H1 (cell line): ENCODE measurements around the gene MUC2. TPM values are rescaled to one million over a fixed set of nuclear protein-coding genes. Genes with fewer than 3 reads are reported as not detected.

Source experiments
- CTCF ChIA-PET: fragments of 300-600 bp; sonication (Branson Sonifier 250); formaldehyde crosslinking; loops from one replicate; lab custom pipeline; 2021; ENCODE audit not compliant: partially characterized antibody; lab: Charles Lee
- POLR2A ChIA-PET: fragments of 300-600 bp; sonication (Branson Sonifier 250); formaldehyde crosslinking; loops from one replicate; lab custom pipeline; 2021; ENCODE audit warnings: inconsistent platforms; ENCODE audit not compliant: partially characterized antibody; lab: Charles Lee
- DNase-seq, 2 experiments: peaks; one replicate each; pipeline versions ENCODE4 v3.0.0 to v3.0.0-alpha.2; 2010 to 2022; ENCODE audit warnings: low spot score in 2 of 2, low read depth in 1 of 2, mixed read lengths in 1 of 2
- FAIRE-seq: peaks from 2 replicates; lab custom pipeline; 2011; peaks lifted over from hg19 to GRCh38; lab: Jason Lieb, UNC
- H2AFZ ChIP-seq: 2 replicates; pipeline ENCODE4 v1.8.1; 2012; ENCODE audit warnings: low read length, inconsistent platforms
- H2AK5ac ChIP-seq: 2 replicates; pipeline ENCODE4 v1.6.1; 2013; ENCODE audit warnings: low read depth, low read length
- H2BK120ac ChIP-seq: replicated peaks from 2 replicates; pipeline ENCODE3; 2013; ENCODE audit warnings: low read depth, low read length, inconsistent platforms
- H2BK12ac ChIP-seq: 2 replicates; pipeline ENCODE4 v1.6.1; 2013; ENCODE audit warnings: low read depth, low read length
- H2BK15ac ChIP-seq: 2 replicates; pipeline ENCODE4 v1.6.1; 2013; ENCODE audit warnings: low read length
- H2BK20ac ChIP-seq: 2 replicates; pipeline ENCODE4 v1.6.1; 2013; ENCODE audit warnings: low read length
- H2BK5ac ChIP-seq: 2 replicates; pipeline ENCODE4 v1.6.1; 2013; ENCODE audit warnings: low read depth, low read length
- H3K14ac ChIP-seq: 2 replicates; pipeline ENCODE4 v1.6.1; 2013; ENCODE audit warnings: inconsistent platforms; ENCODE audit not compliant: insufficient read length
- H3K18ac ChIP-seq: 2 replicates; pipeline ENCODE4 v1.6.1; 2013; ENCODE audit warnings: low read length; ENCODE audit errors: extremely low read depth
- H3K23ac ChIP-seq: 2 replicates; pipeline ENCODE4 v1.6.1; 2013; ENCODE audit warnings: inconsistent platforms; ENCODE audit not compliant: insufficient read length
- H3K23me2 ChIP-seq: 2 replicates; pipeline ENCODE4 v1.6.1; 2013; ENCODE audit warnings: low read depth, low read length
- H3K27ac ChIP-seq: 2 replicates; pipeline ENCODE4 v1.6.1; 2011; ENCODE audit warnings: low read depth, low read length, inconsistent platforms
- H3K27me3 ChIP-seq, 4 experiments: replicated peaks in 1 of 4; 1 replicate in 1 of 4; 2 replicates in 3 of 4; pipeline versions ENCODE4 v1.6.1 to v1.8.1; 2011 to 2013; ENCODE audit warnings: low read length in 3 of 4, mild to moderate bottlenecking in 3 of 4, inconsistent platforms in 2 of 4, mixed read lengths in 2 of 4, moderate library complexity in 1 of 4; ENCODE audit not compliant: control insufficient read depth in 3 of 4, insufficient read depth in 3 of 4; ENCODE audit errors: extremely low read depth in 1 of 4
- H3K36me3 ChIP-seq, 4 experiments: 2 replicates each; pipeline versions ENCODE4 v1.6.1 to v1.8.1; 2011 to 2013; ENCODE audit warnings: mild to moderate bottlenecking in 4 of 4, low read length in 3 of 4, moderate library complexity in 2 of 4, control low read depth in 1 of 4, inconsistent platforms in 1 of 4; ENCODE audit not compliant: insufficient read depth in 4 of 4, control insufficient read depth in 2 of 4
- H3K4ac ChIP-seq: replicated peaks from 2 replicates; pipeline ENCODE3; 2013; ENCODE audit warnings: low read length, low read depth, mixed read lengths, inconsistent platforms; ENCODE audit not compliant: insufficient read length
- H3K4me1 ChIP-seq, 4 experiments: replicated peaks in 1 of 4; 1 replicate in 1 of 4; 2 replicates in 3 of 4; pipeline versions ENCODE4 v1.6.1 to v1.8.1; 2011 to 2013; ENCODE audit warnings: low read length in 3 of 4, inconsistent platforms in 2 of 4, mixed read lengths in 1 of 4; ENCODE audit not compliant: insufficient read depth in 4 of 4, control insufficient read depth in 3 of 4
- H3K4me2 ChIP-seq, 2 experiments: 2 replicates each; pipeline versions ENCODE4 v1.6.1 to v1.8.1; 2011 to 2013; ENCODE audit warnings: low read depth in 2 of 2, low read length in 2 of 2, control low read depth in 1 of 2, inconsistent platforms in 1 of 2, mild to moderate bottlenecking in 1 of 2; ENCODE audit not compliant: insufficient read depth in 1 of 2
- H3K4me3 ChIP-seq, 4 experiments: fragments of 200-600, 300-600 bp in 1 of 4; sonication (generic), shearing (Covaris generic), sonication (Bioruptor Twin) in 1 of 4; 2 replicates each; pipeline versions ENCODE4 v1.5.1 to v1.8.1; 2011 to 2016; ENCODE audit warnings: low read length in 4 of 4, low read depth in 3 of 4, control low read depth in 2 of 4, inconsistent platforms in 2 of 4, mild to moderate bottlenecking in 2 of 4, mixed read lengths in 1 of 4, moderate library complexity in 1 of 4; ENCODE audit not compliant: insufficient read depth in 2 of 4; ENCODE audit errors: extremely low read depth in 1 of 4
- H3K56ac ChIP-seq: replicated peaks from 2 replicates; pipeline ENCODE3; 2013; ENCODE audit warnings: low read depth, mild to moderate bottlenecking, mixed read lengths, low read length, inconsistent platforms; ENCODE audit not compliant: insufficient read length
- H3K79me1 ChIP-seq: 2 replicates; pipeline ENCODE4 v1.6.1; 2013; ENCODE audit warnings: low read depth, low read length, control low read depth
- H3K79me2 ChIP-seq, 2 experiments: 2 replicates each; pipeline versions ENCODE4 v1.6.1 to v1.8.1; 2012 to 2013; ENCODE audit warnings: low read length in 2 of 2, mild to moderate bottlenecking in 2 of 2, inconsistent platforms in 1 of 2; ENCODE audit not compliant: insufficient read depth in 2 of 2, control insufficient read depth in 1 of 2
- H3K9ac ChIP-seq, 4 experiments: replicated peaks in 1 of 4; 1 replicate in 1 of 4; 2 replicates in 3 of 4; pipeline versions ENCODE4 v1.6.1 to v1.8.1; 2011 to 2013; ENCODE audit warnings: low read depth in 3 of 4, low read length in 3 of 4, control low read depth in 2 of 4, mild to moderate bottlenecking in 2 of 4, moderate library complexity in 2 of 4, inconsistent platforms in 1 of 4; ENCODE audit errors: extremely low read depth in 1 of 4
- H3K9me3 ChIP-seq, 2 experiments: 2 replicates each; pipeline versions ENCODE4 v1.6.1 to v1.8.1; 2012 to 2013; ENCODE audit warnings: mild to moderate bottlenecking in 2 of 2, moderate library complexity in 2 of 2, control low read depth in 1 of 2, inconsistent platforms in 1 of 2, low read depth in 1 of 2, low read length in 1 of 2, mixed read lengths in 1 of 2; ENCODE audit not compliant: insufficient read depth in 2 of 2
- H4K20me1 ChIP-seq, 2 experiments: replicated peaks in 1 of 2; 2 replicates each; pipeline versions ENCODE3 to v1.8.1; 2011 to 2013; ENCODE audit warnings: inconsistent platforms in 2 of 2, low read length in 2 of 2, mild to moderate bottlenecking in 1 of 2; ENCODE audit not compliant: insufficient read depth in 2 of 2, control insufficient read depth in 1 of 2
- H4K5ac ChIP-seq: 2 replicates; pipeline ENCODE4 v1.6.1; 2013; ENCODE audit warnings: low read length, low read depth, mixed read lengths, inconsistent platforms; ENCODE audit not compliant: insufficient read length
- H4K8ac ChIP-seq: 2 replicates; pipeline ENCODE4 v1.8.0; 2013; ENCODE audit warnings: mild to moderate bottlenecking, moderate library complexity, low read length, inconsistent platforms; ENCODE audit not compliant: insufficient read depth; ENCODE audit errors: extremely low read depth
- H4K91ac ChIP-seq: replicated peaks from 2 replicates; pipeline ENCODE3; 2013; ENCODE audit warnings: low read length, mixed read lengths, inconsistent platforms; ENCODE audit not compliant: insufficient read length
- BCL11A ChIP-seq, 2 experiments: IDR thresholded peaks; one replicate each; pipeline ENCODE4 v1.6.1; 2011; ENCODE audit warnings: low read depth in 2 of 2, low read length in 2 of 2, mild to moderate bottlenecking in 2 of 2
- EZH2 ChIP-seq: fragments of 200-600 bp; sonication (generic); IDR thresholded peaks from 2 replicates; pipeline ENCODE4 v1.7.1; 2012; ENCODE audit warnings: low read depth, mild to moderate bottlenecking, moderate library complexity, low read length, inconsistent platforms; ENCODE audit not compliant: severe bottlenecking
- SP1 ChIP-seq: IDR thresholded peaks from 2 replicates; pipeline ENCODE4 v1.6.1; 2011; ENCODE audit warnings: low read depth, low read length
- TBP ChIP-seq: IDR thresholded peaks from 2 replicates; pipeline ENCODE4 v1.6.1; 2011; ENCODE audit warnings: low read depth, low read length, improper control_type of control experiment
- WGBS, 2 experiments: shearing (Covaris generic) in 1 of 2; methylation state at CpG; one replicate each; pipeline versions ENCODE4 v1.1.6 to v1.1.7; 2013 to 2015; ENCODE audit warnings: low lambda C conversion rate in 2 of 2, mixed read lengths in 2 of 2, inconsistent platforms in 1 of 2, low coverage in 1 of 2, missing lambda C conversion rate in 1 of 2; ENCODE audit not compliant: insufficient replicate concordance in 2 of 2, insufficient coverage in 1 of 2, insufficient read length in 1 of 2; ENCODE audit errors: extremely low coverage in 1 of 2, missing lambda C conversion rate in 1 of 2; 5-methylcytosine and 5-hydroxymethylcytosine counted together
- polyA plus RNA-seq, 7 experiments: library from polyadenylated mRNA; depleted of rRNA in 3 of 7; stranded (reverse) in 5 of 7; unstranded in 2 of 7; fragments of >200 nt in 5 of 7; fragments of 200-250 nt in 2 of 7; gene quantifications; 1 replicate in 5 of 7; 2 replicates in 1 of 7; 4 replicates in 1 of 7; pipeline versions ENCODE4 v1.2.1 to v1.2.3, GENCODE V29; 2011 to 2013; ENCODE audit warnings: missing spikeins in 2 of 7, mixed read lengths in 2 of 7
- total RNA-seq: library from RNA; stranded (reverse); fragmentation: NEBNext Ultra II Directional; extraction: Animal tissue kit (Norgen Biotek cat#: 25700); gene quantifications from 2 replicates; pipeline ENCODE4 v1.2.1, GENCODE V29; 2021
- TF ChIP-seq, protein P1 (sequence below), 3 experiments: IDR thresholded peaks; 1 replicate in 2 of 3; 2 replicates in 1 of 3; pipeline versions ENCODE4 v1.5.1 to v1.6.1; 2011; ENCODE audit warnings: low read length in 3 of 3, mild to moderate bottlenecking in 3 of 3, inconsistent platforms in 2 of 3, low read depth in 1 of 3, moderate library complexity in 1 of 3; ENCODE audit not compliant: insufficient read depth in 1 of 3; ENCODE audit errors: control extremely low read depth in 1 of 3

The MUC2 gene
- total and polyA plus RNA-seq, 2 of the 8 experiments (the other 6 are each of a cell fraction or from before 2014, with no cell fraction given): not detected

DNA sequence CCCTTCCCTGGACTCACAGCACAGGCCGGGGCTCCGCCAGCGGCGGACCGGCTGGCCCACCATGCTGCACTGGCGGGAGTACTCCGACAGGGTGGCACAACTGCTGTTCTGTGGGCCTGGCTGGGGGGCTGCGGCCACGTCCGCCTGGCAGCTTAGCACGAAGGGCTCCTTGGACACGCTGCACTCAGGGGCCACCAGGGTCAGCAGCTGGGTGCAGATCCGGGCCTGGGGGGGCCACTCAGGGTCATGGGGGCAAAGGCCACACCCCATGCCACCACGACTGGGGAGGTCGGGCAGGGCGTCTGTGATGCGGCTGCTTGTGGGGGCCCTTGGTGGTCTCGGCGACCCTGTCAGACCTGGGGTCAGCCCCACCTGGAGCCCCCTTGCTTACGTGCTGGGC, 44.1 kb upstream of the MUC2 start:
- no peak overlapping the region for H3K18ac ChIP-seq
- peaks cover 4% of the 10 kb centered on the region; the same call in 1 of the 2 replicates for H3K79me1 ChIP-seq
- H3K14ac ChIP-seq: no peak overlapping the region
- H3K4me1 ChIP-seq: peaks cover 0 to 2% (median 0%) of the 10 kb centered on the region in 4 experiments; a peak in 1 of 7 replicates
- no peak overlapping the region for H2BK5ac ChIP-seq
- no peak overlapping the region for H3K4me2 ChIP-seq
- no peak overlapping the region for H2BK120ac ChIP-seq
- no peak overlapping the region for H3K56ac ChIP-seq
- no peak overlapping the region for H2BK15ac ChIP-seq
- no peak overlapping the region for H3K4ac ChIP-seq
- H2AFZ ChIP-seq: no peak overlapping the region
- no peak for TF ChIP-seq EZH2
- no peak for TF ChIP-seq BCL11A (IDR thresholded peaks at IDR 0.05; ENCODE audit: low read depth in 2 of 2, low read length in 2 of 2)
- TF ChIP-seq SP1: no peak
- TF ChIP-seq, protein P1, sequence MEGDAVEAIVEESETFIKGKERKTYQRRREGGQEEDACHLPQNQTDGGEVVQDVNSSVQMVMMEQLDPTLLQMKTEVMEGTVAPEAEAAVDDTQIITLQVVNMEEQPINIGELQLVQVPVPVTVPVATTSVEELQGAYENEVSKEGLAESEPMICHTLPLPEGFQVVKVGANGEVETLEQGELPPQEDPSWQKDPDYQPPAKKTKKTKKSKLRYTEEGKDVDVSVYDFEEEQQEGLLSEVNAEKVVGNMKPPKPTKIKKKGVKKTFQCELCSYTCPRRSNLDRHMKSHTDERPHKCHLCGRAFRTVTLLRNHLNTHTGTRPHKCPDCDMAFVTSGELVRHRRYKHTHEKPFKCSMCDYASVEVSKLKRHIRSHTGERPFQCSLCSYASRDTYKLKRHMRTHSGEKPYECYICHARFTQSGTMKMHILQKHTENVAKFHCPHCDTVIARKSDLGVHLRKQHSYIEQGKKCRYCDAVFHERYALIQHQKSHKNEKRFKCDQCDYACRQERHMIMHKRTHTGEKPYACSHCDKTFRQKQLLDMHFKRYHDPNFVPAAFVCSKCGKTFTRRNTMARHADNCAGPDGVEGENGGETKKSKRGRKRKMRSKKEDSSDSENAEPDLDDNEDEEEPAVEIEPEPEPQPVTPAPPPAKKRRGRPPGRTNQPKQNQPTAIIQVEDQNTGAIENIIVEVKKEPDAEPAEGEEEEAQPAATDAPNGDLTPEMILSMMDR (IDR thresholded peaks at IDR 0.05; ENCODE audit: control extremely low read depth in 1 of 3, insufficient read depth in 1 of 3, low read depth in 1 of 3, low read length in 3 of 3): no peak
- TF ChIP-seq TBP: no peak
- no peak overlapping the region for H3K9ac ChIP-seq
- no peak overlapping the region for H4K5ac ChIP-seq
- no peaks in the 10 kb centered on the region for H3K9me3 ChIP-seq
- H3K79me2 ChIP-seq: no peaks in the 10 kb centered on the region
- DNase-seq (no peak), FAIRE-seq (no peak)
- no peak overlapping the region for H2AK5ac ChIP-seq
- peaks cover 7% of the 10 kb centered on the region for H3K23me2 ChIP-seq
- no peaks in the 10 kb centered on the region for H3K36me3 ChIP-seq
- H3K4me3 ChIP-seq: no peak overlapping the region
- peaks cover 0 to 9% of the 10 kb centered on the region in 2 experiments for H4K20me1 ChIP-seq
- 94% methylated on average over 19 of the region's 20 CpGs; no CpG with 5 or more reads in 1 of the 2 experiments for WGBS, 2 experiments
- no peak overlapping the region for H3K27ac ChIP-seq
- H3K27me3 ChIP-seq: no peaks in the 10 kb centered on the region
- H4K91ac ChIP-seq: no peak overlapping the region
- H4K8ac ChIP-seq: peak overlapping the region; percentile 25; the same call in 1 of the 2 replicates
- H3K23ac ChIP-seq: no peak overlapping the region
- ChIA-PET POLR2A (interaction anchor here (1.1 to 1.2 kb wide), 3 partner anchors 10 to 21 kb away, joined by 3 to 4 read pairs (median 4); no protein-coding TSS in a partner anchor), CTCF (interaction anchor here (0.8 to 1.0 kb wide), 3 partner anchors 10 to 26 kb away, joined by 3 to 4 read pairs (median 3); no protein-coding TSS in a partner anchor)
- no peak overlapping the region for H2BK20ac ChIP-seq
- no peak overlapping the region for H2BK12ac ChIP-seq
